ENCODE measurements around the gene HOXA10.

GRCh38 chr7:27131390-27131819 is 42.7 kb downstream of the HOXA10 start:
- TF ChIP-seq BACH2 (CRISPR knock-in tag; IDR thresholded peaks at IDR 0.05; ENCODE audit: borderline replicate concordance): no peak
- no peak for TF ChIP-seq ARNTL (CRISPR knock-in tag; IDR thresholded peaks at IDR 0.05; ENCODE audit: borderline replicate concordance, low read depth)
- TF ChIP-seq OSR1 (CRISPR knock-in tag; IDR thresholded peaks at IDR 0.05): no peak
- TF ChIP-seq, protein P1, sequence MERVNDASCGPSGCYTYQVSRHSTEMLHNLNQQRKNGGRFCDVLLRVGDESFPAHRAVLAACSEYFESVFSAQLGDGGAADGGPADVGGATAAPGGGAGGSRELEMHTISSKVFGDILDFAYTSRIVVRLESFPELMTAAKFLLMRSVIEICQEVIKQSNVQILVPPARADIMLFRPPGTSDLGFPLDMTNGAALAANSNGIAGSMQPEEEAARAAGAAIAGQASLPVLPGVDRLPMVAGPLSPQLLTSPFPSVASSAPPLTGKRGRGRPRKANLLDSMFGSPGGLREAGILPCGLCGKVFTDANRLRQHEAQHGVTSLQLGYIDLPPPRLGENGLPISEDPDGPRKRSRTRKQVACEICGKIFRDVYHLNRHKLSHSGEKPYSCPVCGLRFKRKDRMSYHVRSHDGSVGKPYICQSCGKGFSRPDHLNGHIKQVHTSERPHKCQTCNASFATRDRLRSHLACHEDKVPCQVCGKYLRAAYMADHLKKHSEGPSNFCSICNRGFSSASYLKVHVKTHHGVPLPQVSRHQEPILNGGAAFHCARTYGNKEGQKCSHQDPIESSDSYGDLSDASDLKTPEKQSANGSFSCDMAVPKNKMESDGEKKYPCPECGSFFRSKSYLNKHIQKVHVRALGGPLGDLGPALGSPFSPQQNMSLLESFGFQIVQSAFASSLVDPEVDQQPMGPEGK (CRISPR knock-in tag; IDR thresholded peaks at IDR 0.05; ENCODE audit: borderline replicate concordance): no peak
- no peak for TF ChIP-seq ZNF70 (CRISPR knock-in tag; IDR thresholded peaks at IDR 0.05)
- TF ChIP-seq, protein P2, sequence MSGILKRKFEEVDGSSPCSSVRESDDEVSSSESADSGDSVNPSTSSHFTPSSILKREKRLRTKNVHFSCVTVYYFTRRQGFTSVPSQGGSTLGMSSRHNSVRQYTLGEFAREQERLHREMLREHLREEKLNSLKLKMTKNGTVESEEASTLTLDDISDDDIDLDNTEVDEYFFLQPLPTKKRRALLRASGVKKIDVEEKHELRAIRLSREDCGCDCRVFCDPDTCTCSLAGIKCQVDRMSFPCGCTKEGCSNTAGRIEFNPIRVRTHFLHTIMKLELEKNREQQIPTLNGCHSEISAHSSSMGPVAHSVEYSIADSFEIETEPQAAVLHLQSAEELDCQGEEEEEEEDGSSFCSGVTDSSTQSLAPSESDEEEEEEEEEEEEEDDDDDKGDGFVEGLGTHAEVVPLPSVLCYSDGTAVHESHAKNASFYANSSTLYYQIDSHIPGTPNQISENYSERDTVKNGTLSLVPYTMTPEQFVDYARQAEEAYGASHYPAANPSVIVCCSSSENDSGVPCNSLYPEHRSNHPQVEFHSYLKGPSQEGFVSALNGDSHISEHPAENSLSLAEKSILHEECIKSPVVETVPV (CRISPR knock-in tag; IDR thresholded peaks at IDR 0.05): no peak
